NCI-H2081 (cell line): Measurements from ENCODE around the gene FNIP2.

Experiments used
- DNase-seq, 2 experiments: peaks; one replicate each; lab custom pipeline; 2025; lab: John Stamatoyannopoulos, UW

Gene FNIP2

GRCh38 chr4:158762553-158762952 is 6.3 kb upstream of the FNIP2 start:
- no peak for DNase-seq

- DNase-seq: no peak
Observed at GRCh38 chr4:158763462-158763861, 5.4 kb upstream of the FNIP2 start.

GRCh38 chr4:158766434-158767044 is 2.3 kb upstream of the FNIP2 start:
- no peak for DNase-seq

DNA sequence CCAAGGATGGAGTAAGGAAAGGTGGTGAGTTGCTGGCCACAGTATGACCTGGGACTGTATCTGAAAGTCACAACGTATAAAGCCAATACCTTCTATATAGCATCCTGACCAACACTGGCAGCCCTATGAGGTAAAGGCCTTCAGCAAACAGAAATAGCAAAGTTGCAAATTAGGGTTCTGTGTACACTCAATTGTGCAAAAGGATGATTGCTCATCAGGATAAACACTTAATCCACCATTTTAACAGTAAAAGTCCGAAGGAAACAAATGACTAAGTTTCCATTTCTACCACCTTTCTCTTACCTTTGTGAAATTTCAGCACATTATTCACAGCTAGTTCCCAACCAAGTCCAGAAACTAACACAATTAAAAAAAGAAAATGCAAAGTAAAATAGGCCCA is 1.4 kb upstream of the FNIP2 start:
- DNase-seq: no peak

DNA sequence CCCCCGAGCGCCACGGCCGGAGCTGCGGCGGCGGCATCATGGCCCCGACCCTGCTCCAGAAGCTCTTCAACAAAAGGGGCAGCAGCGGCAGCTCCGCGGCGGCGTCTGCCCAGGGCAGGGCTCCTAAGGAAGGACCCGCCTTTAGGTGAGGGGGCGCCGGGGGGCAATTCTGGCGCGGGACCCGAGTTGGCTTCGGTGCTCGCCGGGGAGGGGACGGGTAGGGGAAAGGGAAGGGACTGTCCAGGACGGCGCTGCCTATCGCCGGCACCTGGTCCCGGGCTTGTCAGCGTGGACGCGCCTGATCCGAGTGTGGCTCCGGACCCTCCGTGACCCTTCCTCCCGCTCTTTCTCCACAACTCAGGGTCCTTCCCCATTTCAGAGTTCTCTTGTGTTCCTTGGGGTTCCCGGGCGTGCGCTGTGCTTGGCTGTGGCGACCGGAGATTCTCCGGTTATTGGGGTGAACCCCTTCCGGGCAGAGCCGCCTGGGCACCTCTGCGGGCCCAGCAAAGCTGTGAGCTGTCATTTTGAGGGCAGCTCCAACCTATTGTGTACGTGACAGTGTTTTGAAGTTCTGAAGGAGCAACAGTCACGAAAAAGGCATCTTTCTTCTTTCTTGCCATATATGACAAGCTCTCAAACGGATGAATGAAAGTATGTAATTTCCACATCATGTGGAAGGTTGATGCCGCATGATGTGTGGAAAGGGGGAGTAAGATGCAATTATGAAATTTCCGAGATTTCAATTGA is 522 bp downstream of the FNIP2 start:
- DNase-seq: no peak

DNA sequence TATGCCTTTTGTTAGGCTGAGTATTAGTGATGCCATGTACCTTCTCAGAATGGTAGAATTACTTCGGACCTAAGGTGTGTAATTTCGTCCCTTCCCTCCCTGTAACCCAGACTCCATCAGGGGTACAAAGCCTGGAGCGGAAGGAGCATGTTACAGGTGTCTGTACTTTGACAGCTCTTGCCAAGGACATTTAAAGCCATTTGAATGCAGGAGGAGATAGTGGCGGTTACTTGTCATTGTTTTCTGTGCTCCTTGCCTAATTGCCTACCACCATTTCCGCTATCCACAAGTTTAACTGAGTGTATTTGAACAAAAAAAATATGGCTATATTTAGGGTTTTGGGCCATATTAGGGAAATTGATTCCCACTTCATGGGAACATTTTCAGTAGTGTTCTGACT is 1.8 kb downstream of the FNIP2 start:
- no peak for DNase-seq

DNA sequence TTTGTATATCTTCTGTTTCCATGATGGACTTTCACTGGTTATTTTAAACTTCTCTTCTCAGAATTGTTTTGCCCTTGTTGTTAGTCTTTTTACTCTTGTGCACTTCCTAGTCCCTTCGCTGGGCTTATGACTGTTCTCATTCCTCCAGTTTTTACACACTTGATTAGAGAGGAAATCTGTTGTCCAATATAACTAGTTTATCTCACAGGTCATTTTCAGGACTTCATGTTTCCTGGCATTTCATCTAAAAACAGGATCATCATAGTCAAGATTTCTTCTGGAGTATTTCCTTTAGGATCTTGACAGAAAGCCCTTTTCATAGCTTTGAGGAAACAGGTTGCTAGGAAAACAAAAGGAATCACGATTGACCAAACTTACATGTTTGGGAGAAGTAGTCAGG is 3.0 kb downstream of the FNIP2 start:
- no peak for DNase-seq

GRCh38 chr4:158775091-158775651 is 6.3 kb downstream of the FNIP2 start:
- no peak for DNase-seq

- DNase-seq: no peak
Observed at GRCh38 chr4:158776106-158776505, 7.3 kb downstream of the FNIP2 start.

- DNase-seq: no peak
Observed at GRCh38 chr4:158777423-158778155, 8.8 kb downstream of the FNIP2 start.

DNA sequence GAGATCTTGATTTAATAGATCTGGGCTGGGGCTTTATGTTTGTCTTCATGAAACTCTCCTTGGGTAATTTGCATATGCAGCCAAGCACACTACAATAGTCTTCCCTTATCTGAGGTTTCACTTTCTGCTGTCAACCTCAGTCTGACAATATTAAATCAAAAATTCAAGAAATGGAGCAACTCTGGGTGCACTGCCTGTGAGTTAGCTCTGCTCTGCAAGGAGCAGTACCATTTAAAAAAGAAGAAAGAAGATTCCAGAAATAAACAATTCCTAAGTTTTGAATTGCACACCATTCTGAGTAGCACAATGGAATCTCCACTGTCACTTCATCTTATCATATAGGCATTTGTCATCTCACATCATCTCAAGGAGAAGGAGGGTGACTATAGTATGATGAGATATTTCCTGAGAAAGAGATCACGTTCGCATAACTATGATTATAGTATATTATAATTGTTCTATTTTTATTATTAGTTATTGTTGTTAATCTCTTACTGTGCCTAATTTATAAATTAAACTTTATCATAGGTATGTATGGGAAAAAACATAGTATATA is 9.4 kb downstream of the FNIP2 start:
- DNase-seq: no peak

DNA sequence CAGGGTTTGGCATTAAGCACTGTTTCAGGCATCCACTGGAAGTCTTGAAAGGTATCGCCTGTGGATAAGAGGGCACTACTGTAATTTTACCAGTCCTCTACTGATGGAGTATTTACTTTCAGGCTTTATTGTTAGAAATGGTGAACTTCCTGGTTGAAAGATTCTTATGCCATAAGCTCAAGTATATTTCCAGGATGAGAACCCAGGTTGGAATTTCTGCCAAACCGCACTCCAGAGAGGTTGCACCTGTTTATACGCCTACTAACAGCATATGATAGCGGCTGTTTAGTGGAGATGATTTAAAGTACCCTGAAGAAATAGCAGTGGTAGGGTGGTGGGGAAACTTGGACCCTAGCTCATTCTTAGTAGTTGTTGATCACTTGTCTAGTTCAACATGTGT is 9.9 kb downstream of the FNIP2 start:
- DNase-seq: no peak

GRCh38 chr4:158781963-158782362 is 13.1 kb downstream of the FNIP2 start:
- no peak for DNase-seq

DNA sequence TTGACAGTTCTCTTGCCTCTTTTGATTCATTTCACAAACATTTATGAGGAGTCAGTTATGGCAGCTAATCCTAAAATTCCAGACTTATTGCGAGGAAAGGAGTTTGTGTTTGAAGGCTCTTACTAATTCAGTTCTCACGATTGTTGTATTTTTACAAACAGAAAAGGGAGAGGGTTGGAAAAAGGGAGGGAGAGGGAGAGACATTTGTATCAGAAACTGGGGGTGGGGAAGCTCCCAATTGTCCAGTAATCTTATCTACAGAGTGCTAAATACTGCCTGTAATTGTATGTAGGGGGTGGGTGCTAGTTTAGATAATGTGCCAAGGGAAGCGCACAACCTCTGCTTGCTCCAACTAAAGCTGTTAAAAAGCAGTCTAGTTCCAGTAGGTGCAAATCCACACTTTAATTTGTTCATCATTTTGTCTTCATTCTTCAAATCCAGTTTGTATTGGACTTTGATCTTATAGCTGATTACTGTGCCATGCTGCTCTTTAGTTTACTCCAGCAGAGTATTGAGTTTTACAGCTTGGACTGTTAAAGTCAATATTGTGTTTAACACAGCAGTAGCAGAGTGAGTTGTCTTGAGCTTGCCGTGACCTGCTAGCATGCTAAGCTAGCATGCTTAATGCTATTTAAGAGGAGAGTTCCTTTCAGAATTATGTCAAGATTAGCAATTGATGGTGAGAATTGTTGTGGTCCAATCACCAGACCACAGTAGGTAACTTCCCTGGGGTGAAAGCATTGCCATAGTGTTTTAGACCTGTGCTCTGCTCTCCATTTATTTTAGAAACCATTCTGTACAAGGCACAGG is 13.9 kb downstream of the FNIP2 start:
- DNase-seq: peak in 1 of 2 experiments; percentile 37

GRCh38 chr4:158783785-158784184 is 15.0 kb downstream of the FNIP2 start:
- DNase-seq: no peak

GRCh38 chr4:158785718-158786117 is 16.9 kb downstream of the FNIP2 start:
- DNase-seq: no peak

- peak in 1 of 2 experiments; percentile 15 for DNase-seq
Observed at GRCh38 chr4:158786121-158786601, 17.3 kb downstream of the FNIP2 start.

DNA sequence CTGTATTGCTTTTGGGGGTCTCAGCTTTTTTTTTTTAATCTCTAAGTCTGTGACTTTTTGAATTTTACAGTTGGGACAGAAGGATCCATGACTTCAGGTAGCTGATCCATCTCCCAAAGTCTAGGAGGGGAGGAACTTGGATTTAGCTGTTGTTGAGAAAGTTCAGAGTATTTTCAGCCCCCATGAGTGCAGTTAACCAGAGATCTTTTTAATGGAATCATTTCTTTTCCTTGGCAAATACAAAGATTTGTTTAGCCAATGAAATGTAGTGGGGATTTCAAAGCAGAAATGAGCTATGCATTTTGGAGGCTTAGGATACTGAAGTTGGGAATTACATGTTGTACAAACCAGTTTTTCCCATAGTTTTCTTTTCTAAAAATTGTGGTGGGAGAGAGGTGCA is 18.1 kb downstream of the FNIP2 start:
- no peak for DNase-seq

GRCh38 chr4:158787709-158788475 is 19.1 kb downstream of the FNIP2 start:
- DNase-seq: no peak

- no peak for DNase-seq
Observed at GRCh38 chr4:158788516-158788915, 19.7 kb downstream of the FNIP2 start.

DNA sequence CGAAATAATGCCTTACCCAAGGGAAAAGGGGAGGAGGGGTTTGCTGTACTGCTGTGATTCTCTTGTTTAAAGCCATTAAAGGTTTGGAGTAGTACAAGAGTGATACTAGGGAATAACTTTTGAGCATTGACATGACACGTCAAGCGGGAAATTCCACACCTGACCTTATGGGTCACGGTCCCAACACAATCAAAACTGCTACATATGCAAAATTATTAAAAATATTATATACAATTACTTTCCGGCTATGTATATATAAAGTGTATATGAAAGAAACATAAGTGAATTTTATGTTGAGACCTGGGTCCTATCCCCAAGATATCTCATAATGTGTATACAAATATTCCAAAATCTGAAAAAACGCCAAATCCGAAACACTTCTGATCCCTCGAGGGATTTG is 21.0 kb downstream of the FNIP2 start:
- no peak for DNase-seq
